Left ventricle myocardium superior (tissue), 1 donor: ENCODE measurements around the gene RAB42. TPM values are rescaled to one million over a fixed set of nuclear protein-coding genes. Genes with fewer than 3 reads are reported as not detected.
"Not testable (repeated sequence)": the region's sequence is repeated elsewhere in the genome, so short reads cannot be mapped to it uniquely, and the experiment has no call there.

Experiments
- ATAC-seq: fragments of 200-7000 bp; cut with Tn5 transposase; one replicate; pipeline ENCODE4 v1.9.1; 2020; ENCODE audit warnings: mild to moderate bottlenecking, moderate library complexity
- DNase-seq: peaks from one replicate; pipeline ENCODE4 v3.0.0-alpha.2; 2020
- intact Hi-C: fragments of 100-400 bp; cut with micrococcal nuclease; formaldehyde crosslinking; loops from one replicate; pipeline ENCODE4 v1.11.0; 2022
- long read RNA-seq: library from polyadenylated mRNA; unstranded; transcript quantifications from one replicate; pipeline ENCODE4 v2.0.0, GENCODE V29; 2021
- total RNA-seq: library from RNA; stranded (reverse); fragmentation: NEBNext Ultra II Directional; extraction: Animal tissue kit (Norgen Biotek cat#: 25700); gene quantifications from one replicate; pipeline ENCODE4 v1.2.1, GENCODE V29; 2021
- donor health status: DM: no; HTN: yes; CAD: no; lungs with severe emphysema.

RAB42 gene, protein sequence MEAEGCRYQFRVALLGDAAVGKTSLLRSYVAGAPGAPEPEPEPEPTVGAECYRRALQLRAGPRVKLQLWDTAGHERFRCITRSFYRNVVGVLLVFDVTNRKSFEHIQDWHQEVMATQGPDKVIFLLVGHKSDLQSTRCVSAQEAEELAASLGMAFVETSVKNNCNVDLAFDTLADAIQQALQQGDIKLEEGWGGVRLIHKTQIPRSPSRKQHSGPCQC
- 1.5 TPM for total RNA-seq
- long read RNA-seq, partial matches to known transcripts, result 0 of 2 reads
- long read RNA-seq, other reads (novel, unspliced or antisense), result 0 of 2 reads

DNA sequence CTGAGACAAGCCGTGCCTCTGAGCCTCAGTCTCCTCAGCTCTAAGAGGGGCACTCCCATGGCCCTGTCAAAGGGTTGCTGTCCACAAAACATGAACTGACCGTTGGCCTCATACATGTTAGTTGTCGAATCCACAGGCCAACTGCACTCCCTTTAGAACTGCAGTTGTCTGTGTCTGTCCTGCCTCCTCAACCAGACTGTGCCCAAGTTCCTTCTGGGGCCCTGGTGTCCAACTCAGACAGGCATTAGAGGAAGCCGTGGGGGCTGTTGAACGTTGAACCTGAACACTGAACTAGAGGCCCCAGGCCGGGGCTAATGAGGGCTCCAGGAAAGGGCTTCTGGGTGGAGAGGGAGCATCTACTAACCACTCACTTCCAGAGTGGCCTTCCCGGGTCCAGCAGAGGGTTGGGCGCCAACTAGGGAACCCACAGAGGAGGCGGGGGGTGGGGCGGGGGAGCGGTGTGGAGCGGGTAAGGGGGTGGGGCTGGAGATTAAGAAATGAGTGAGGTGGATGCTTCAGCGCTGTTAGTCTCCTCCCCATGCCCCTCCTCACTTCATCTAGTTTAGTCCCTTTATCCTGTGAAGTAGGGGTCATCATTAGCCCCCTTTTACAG is at the start of gene RAB42:
RAB42 (plus strand) TSS at position 558 of the 613 bp plus-strand sequence. CDS start 247 bp downstream, outside the sequence.
- ATAC-seq, result peak; percentile 72
- DNase-seq, result peak; percentile 54
- intact Hi-C loops, result no loop called here

DNA sequence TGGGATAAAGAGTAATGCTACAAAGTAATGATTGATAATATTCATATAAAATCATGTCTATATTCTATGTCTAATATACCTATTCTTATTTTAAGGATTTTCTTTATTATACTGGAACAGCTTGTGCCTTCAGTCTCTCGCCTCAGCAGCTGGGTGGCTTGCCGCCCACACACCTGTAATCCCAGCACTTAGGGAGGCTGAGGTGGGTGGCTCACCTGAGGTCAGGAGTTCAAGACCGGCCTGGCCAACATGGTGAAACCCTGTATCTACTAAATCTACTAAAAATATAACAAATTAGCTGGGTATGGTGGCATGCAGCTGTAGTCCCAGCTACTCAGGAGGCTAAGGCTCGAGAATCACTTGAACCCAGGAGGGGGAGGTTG is 46.8 kb upstream of the RAB42 start:
- no peak for ATAC-seq
- DNase-seq, result no peak
- intact Hi-C loops, result no loop called here

DNA sequence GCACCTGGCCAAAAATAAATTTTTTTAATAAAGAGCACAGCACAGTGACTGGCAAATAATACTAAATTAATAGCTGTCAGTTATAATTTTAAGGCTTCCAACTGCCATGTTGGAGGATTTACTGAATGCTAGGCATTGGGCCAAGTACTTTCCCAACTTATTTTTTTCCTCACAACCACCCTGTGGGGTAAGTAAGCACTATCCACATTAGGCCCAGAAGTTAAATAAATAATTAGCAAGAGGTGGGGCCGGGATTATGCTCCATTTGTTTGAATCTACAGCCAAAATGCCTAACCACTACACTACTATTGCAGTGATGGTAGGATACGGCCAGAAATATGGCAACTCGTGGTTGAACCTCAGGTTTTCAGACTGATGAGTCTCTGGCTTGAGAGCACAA is 43.7 kb upstream of the RAB42 start:
- DNase-seq (no peak), ATAC-seq (no peak)
- intact Hi-C loops, result no loop called here

- intact Hi-C loops, result no loop called here
- ATAC-seq (no peak), DNase-seq (no peak)
Observed at GRCh38 chr1:28551381-28551780, 40.7 kb upstream of the RAB42 start.

- intact Hi-C loops, result no loop called here
- peak; percentile 98 for DNase-seq
- peak; percentile 99 for ATAC-seq
Observed at GRCh38 chr1:28552758-28553663, 39.1 kb upstream of the RAB42 start, which contains the start of gene TRNAU1AP. TSS of gene TRNAU1AP (plus strand) at chr1:28553085. CDS start at chr1:28553111, 26 bp downstream.

GRCh38 chr1:28560886-28561285 is 31.2 kb upstream of the RAB42 start:
- no peak for ATAC-seq
- intact Hi-C loops, result no loop called here
- no peak for DNase-seq

- no peak for ATAC-seq
- no peak for DNase-seq
- intact Hi-C loops, result no loop called here
Observed at GRCh38 chr1:28564310-28564709, 27.8 kb upstream of the RAB42 start.

- intact Hi-C loops, result no loop called here
- no peak for DNase-seq
- ATAC-seq, result no peak
Observed at GRCh38 chr1:28565040-28565439, 27.0 kb upstream of the RAB42 start.

GRCh38 chr1:28565726-28566125 is 26.3 kb upstream of the RAB42 start:
- intact Hi-C loops, result no loop called here
- DNase-seq (no peak), ATAC-seq (no peak)

DNA sequence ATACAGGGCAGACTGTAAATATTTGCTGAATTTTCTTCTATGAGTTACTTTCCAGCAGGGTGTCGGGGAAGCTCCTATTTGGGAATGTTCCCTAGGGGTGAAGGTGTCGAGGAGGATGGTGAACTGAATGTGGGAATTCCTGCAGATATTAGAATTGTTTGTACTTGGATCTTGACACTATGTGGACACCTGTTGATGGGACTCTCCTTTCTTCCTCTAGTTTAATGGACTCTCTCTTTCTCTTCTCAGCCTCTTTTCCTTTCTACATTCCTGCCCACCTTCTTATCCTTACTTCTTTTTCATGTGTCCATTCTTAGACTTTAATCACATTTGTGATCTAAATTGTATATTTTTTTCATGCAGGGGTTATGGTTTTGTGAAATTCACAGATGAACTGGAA is 25.1 kb upstream of the RAB42 start:
- DNase-seq (no peak), ATAC-seq (no peak)
- intact Hi-C loops, result no loop called here

GRCh38 chr1:28571911-28572310 is 20.2 kb upstream of the RAB42 start:
- ATAC-seq, result no peak
- no peak for DNase-seq
- intact Hi-C loops, result no loop called here

- intact Hi-C loops, DNase-seq, ATAC-seq: not testable (repeated sequence)
Observed at GRCh38 chr1:28572891-28573290, 19.2 kb upstream of the RAB42 start.

DNA sequence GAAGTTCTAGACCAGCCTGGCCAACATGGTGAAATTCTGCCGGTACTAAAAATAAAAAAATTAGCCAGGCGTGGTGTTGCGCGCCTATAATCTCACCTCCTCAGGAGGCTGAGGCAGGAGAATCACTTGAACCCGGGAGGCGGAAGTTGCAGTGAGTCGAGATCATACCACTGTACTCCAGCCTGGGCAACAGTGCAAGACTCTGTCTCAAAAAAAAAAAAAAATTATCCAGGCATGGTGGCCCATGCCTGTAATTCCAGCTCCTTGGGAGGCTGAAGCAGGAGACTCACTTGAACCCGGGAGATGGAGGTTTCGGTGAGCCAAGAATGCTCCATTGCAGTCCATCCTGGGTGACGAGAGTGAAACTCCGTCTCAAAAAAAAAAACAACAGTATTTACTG is 18.5 kb upstream of the RAB42 start:
- DNase-seq, result no peak
- ATAC-seq, result no peak
- intact Hi-C loops, result no loop called here

DNA sequence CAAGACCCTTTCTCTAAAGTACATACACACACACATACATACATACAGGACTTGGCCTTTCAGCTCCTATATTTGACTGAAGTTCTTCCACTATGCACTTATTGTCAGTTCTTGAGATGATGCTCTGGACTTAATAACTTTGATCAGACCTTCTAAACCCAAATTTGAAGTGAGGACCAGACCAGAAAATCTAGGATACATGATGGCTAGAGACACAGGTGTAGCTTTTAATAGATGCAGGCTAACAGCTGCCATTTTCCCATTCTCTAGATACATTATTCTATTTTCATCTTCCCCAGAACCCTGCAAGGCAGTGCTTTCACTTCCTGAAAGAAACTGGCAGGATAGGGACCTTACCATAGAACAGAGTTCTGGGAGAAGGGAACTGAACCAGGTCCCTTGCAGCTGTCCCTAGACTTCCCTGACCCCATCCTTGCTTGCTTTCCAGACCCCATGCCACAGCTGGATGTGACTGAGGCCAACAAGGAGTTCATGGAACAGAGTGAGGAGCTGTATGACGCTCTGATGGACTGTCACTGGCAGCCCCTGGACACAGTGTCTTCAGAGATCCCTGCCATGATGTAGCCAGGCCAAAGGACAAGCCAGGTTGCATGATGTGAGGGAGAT is 14.9 kb upstream of the RAB42 start:
- intact Hi-C loops, result no loop called here
- ATAC-seq (no peak), DNase-seq (no peak)

GRCh38 chr1:28577738-28578536 is 14.1 kb upstream of the RAB42 start:
- intact Hi-C loops, result no loop called here
- ATAC-seq (no peak), DNase-seq (no peak)

- intact Hi-C loops, result no loop called here
- no peak for ATAC-seq
- no peak for DNase-seq
Observed at GRCh38 chr1:28578696-28579218, 13.3 kb upstream of the RAB42 start.

DNA sequence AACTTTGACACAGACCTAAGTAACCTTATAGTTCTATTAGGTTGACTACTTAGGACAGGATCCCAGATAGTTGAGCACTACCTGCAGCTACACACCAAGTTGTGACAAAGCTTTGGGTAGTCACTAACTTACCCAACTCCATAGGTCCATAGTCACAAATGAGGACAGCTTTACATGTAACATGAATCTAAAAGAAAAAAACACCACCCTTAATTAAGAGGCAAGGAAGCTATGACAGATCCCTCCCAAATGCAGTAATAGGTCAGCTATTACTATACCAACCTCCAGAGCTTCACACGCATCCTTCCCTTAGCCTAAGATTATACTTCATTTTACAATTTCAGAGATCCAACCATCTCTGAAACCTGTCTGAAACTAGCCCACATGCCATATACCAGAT is 12.7 kb upstream of the RAB42 start:
- intact Hi-C loops, result no loop called here
- no peak for DNase-seq
- ATAC-seq, result no peak

GRCh38 chr1:28580722-28581530 is 11.1 kb upstream of the RAB42 start:
- peak; percentile 36 for DNase-seq
- intact Hi-C loops, result no loop called here
- peak; percentile 45 for ATAC-seq
